Ectodermal cell (in vitro differentiated cells): Measurements from ENCODE around the gene UMOD. TPM values are rescaled to one million over a fixed set of nuclear protein-coding genes. Genes with fewer than 3 reads are reported as not detected.

ENCODE experiments used
- H3K27ac ChIP-seq: 2 replicates; pipeline ENCODE4 v1.7.0; 2013; ENCODE audit warnings: mild to moderate bottlenecking, low read depth, low read length; ENCODE audit not compliant: insufficient read depth, poor library complexity, severe bottlenecking
- H3K27me3 ChIP-seq: 2 replicates; pipeline ENCODE4 v1.7.0; 2013; ENCODE audit warnings: mild to moderate bottlenecking, low read length; ENCODE audit not compliant: insufficient read depth, control insufficient read depth, poor library complexity, severe bottlenecking
- H3K36me3 ChIP-seq: one replicate; pipeline ENCODE4 v1.7.0; 2013; ENCODE audit warnings: low read length; ENCODE audit not compliant: control insufficient read depth, insufficient read depth
- H3K4me1 ChIP-seq: one replicate; pipeline ENCODE4 v1.7.0; 2013; ENCODE audit warnings: low read length; ENCODE audit not compliant: control insufficient read depth, insufficient read depth
- H3K4me3 ChIP-seq: 2 replicates; pipeline ENCODE4 v1.7.0; 2013; ENCODE audit warnings: low read depth, low read length, control low read depth; ENCODE audit not compliant: insufficient read depth
- H3K9me3 ChIP-seq: 2 replicates; pipeline ENCODE4 v1.7.0; 2013; ENCODE audit warnings: mild to moderate bottlenecking, low read length, moderate library complexity; ENCODE audit not compliant: control insufficient read depth
- WGBS, 2 experiments: methylation state at CpG; one replicate each; pipeline ENCODE4 v1.1.7; 2013; ENCODE audit warnings: missing lambda C conversion rate in 2 of 2; 5-methylcytosine and 5-hydroxymethylcytosine counted together
- polyA plus RNA-seq, 4 experiments: library from polyadenylated mRNA; stranded (reverse); fragments of 50-300 nt; gene quantifications; one replicate each; pipeline ENCODE4 v1.2.3, GENCODE V29; 2013

UMOD gene
- polyA plus RNA-seq (2013, experiment 1 of 4): not detected
- polyA plus RNA-seq (2013, experiment 2 of 4): not detected
- not detected for polyA plus RNA-seq (2013, experiment 3 of 4)
- not detected for polyA plus RNA-seq (2013, experiment 4 of 4)

DNA sequence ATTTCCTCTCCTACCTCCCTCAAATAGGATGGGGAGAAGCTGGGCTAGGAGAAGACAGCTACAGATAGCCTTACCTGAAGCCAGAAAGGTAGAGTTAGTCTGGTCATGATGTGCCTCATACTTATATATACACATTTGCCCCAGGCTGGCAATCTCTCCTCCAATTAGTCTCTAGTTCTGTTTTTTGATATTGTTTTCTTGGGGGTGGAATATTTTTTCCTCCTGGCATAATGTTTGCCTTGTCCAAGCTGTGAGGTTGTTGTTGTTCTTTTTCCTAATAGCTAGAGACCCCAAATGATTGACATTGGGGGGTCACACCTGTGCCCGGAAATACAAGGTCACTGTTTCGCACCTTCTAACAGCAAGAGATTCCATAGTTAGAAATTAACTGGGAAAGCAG is at the start of gene UMOD:
UMOD (minus strand) TSS at position 101 of the 400 bp plus-strand sequence. CDS start 1,978 bp downstream, outside the sequence.
- no peaks in the 10 kb centered on the region for H3K36me3 ChIP-seq
- no peaks in the 10 kb centered on the region for H3K4me1 ChIP-seq
- no peaks in the 10 kb centered on the region for H3K9me3 ChIP-seq
- H3K27me3 ChIP-seq: no peaks in the 10 kb centered on the region
- no peak within 1 kb of the TSS for H3K27ac ChIP-seq
- WGBS, 2 experiments: 93 to 96% methylated on average over 2 of the region's 2 CpGs
- no peak within 1 kb of the TSS for H3K4me3 ChIP-seq

DNA sequence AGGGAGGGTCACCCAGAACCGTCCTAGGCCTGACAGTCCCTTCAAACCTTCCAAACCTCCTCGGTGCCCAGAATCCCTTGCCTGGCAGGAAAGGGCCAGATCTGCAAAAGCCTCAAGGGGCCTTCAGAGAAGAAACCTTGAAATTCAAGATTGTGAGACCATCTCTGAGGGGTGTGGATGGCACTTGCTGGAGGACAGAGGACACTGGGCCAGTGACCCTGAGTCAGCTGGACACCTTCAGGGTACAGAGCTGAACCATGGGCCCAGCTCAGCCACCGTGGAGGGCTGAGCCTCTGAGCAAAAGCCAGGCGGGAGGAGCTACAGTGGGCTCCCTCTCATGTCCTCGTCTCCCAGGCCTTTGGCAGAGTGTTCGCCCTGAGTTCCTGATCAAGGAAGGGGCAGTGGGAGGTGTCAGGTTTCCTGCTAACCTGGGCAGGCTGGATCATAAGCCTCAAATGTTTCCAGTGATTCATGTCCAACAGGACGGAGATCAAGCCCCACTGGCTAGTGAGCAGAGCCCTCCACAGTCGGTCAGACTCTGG is 49.0 kb upstream of the UMOD start:
- WGBS, 2 experiments: 85 to 87% methylated on average over 8 of the region's 8 CpGs
- H3K36me3 ChIP-seq: no peaks in the 10 kb centered on the region
- H3K27me3 ChIP-seq: no peaks in the 10 kb centered on the region
- H3K4me1 ChIP-seq: no peaks in the 10 kb centered on the region
- H3K9me3 ChIP-seq: no peaks in the 10 kb centered on the region
- no peak overlapping the region for H3K27ac ChIP-seq
- no peak overlapping the region for H3K4me3 ChIP-seq

DNA sequence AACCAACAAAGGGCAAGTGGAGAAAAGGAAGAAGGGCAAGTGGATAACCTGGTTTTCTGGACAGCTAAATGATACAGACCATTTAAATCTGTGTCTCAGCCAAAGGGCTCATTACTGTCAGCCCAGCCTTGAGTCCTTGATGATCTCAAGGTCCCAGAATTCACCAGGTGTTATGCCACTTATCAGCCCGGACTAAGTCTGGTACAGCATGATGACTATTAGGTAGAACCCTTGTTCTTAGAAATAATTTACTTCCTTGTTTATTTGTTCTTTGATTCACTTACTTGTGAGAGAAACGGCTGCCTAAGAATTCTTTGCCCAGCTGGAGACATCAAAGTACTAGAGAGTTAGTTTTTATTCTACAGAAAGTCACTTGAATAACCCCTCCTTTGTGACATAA is 48.6 kb upstream of the UMOD start:
- H3K36me3 ChIP-seq: no peaks in the 10 kb centered on the region
- 93 to 94% methylated on average over 2 of the region's 2 CpGs for WGBS, 2 experiments
- H3K4me3 ChIP-seq: no peak overlapping the region

GRCh38 chr16:20399185-20399584 is 46.7 kb upstream of the UMOD start:
- H3K4me1 ChIP-seq: no peaks in the 10 kb centered on the region
- H3K36me3 ChIP-seq: no peaks in the 10 kb centered on the region
- no peaks in the 10 kb centered on the region for H3K9me3 ChIP-seq
- H3K4me3 ChIP-seq: no peak overlapping the region
- H3K27ac ChIP-seq: no peak overlapping the region
- no peaks in the 10 kb centered on the region for H3K27me3 ChIP-seq
- 82% methylated on average over 7 of the region's 7 CpGs for WGBS, 2 experiments

More for the DNA sequence above, 48.6 kb upstream of the UMOD start:
- no peaks in the 10 kb centered on the region for H3K9me3 ChIP-seq
- H3K27me3 ChIP-seq: no peaks in the 10 kb centered on the region
- H3K4me1 ChIP-seq: no peaks in the 10 kb centered on the region
- no peak overlapping the region for H3K27ac ChIP-seq

GRCh38 chr16:20398603-20399002 is 46.1 kb upstream of the UMOD start:
- WGBS, 2 experiments: 91 to 92% methylated on average over 3 of the region's 3 CpGs
- H3K36me3 ChIP-seq: no peaks in the 10 kb centered on the region
- H3K4me1 ChIP-seq: no peaks in the 10 kb centered on the region
- no peaks in the 10 kb centered on the region for H3K9me3 ChIP-seq
- no peaks in the 10 kb centered on the region for H3K27me3 ChIP-seq
- no peak overlapping the region for H3K4me3 ChIP-seq
- no peak overlapping the region for H3K27ac ChIP-seq

DNA sequence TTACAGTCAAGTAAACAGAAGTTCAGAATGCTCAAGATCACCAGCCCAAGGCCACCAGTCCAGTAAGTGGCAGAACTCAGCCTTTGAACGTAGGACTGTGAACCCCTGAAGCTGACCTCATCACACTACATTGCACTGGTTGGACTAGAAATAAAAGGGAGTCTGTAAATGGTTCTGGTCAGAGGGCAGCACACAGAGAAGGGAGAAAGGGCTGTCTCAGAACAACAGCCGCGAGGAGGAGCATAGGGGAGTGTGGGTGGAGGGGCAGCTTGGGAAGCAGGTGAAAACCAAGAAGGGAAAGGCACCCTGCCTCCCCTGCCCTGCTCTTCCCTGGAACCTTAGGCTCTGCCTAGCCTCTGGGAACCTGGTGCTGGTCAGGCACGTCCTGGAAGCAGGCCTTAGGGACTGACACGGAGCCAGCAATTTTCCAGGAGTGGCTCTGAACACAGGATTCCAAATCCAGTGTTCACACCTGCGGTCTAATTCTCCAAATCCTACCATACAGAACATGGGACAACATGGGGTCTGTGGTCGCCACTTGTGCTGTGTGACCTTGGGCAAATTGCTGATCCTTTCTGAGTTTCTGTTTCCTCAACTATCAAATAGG is 45.1 kb upstream of the UMOD start:
- H3K27ac ChIP-seq: no peak overlapping the region
- no peak overlapping the region for H3K4me3 ChIP-seq
- no peaks in the 10 kb centered on the region for H3K27me3 ChIP-seq
- WGBS, 2 experiments: 88 to 92% methylated on average over 7 of the region's 7 CpGs
- no peaks in the 10 kb centered on the region for H3K36me3 ChIP-seq
- no peaks in the 10 kb centered on the region for H3K4me1 ChIP-seq
- H3K9me3 ChIP-seq: no peaks in the 10 kb centered on the region

GRCh38 chr16:20396846-20397467 is 44.4 kb upstream of the UMOD start:
- Histone ChIP-seq H3K9me3 (no peaks in the 10 kb centered on the region), H3K27me3 (no peaks in the 10 kb centered on the region), H3K27ac (no peak overlapping the region), H3K4me1 (no peaks in the 10 kb centered on the region), H3K4me3 (no peak overlapping the region), H3K36me3 (no peaks in the 10 kb centered on the region)
- WGBS, 2 experiments: 98 to 99% methylated on average over 6 to 7 of the region's 7 CpGs

DNA sequence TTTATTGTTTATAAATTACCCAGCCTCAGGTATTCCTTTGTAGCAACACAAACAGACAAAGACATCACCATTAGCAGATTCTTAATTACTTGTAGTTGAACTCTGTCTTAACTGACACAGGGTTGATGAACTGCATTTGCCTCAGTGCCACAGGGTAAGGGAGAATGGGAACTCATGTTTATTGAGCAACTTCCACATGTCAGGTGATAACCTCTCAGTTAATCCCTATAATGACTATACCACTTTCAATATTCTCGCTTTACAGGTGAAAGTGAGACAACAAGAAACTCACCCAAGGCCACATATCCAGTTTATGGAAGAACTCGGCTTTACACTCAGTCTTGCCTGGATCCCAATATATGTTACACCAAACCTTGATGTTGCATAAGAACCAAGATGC is 43.4 kb upstream of the UMOD start:
- Histone ChIP-seq H3K27me3 (no peaks in the 10 kb centered on the region), H3K4me1 (no peaks in the 10 kb centered on the region), H3K36me3 (no peaks in the 10 kb centered on the region), H3K9me3 (no peaks in the 10 kb centered on the region), H3K27ac (no peak overlapping the region), H3K4me3 (no peak overlapping the region)
- 96 to 97% methylated on average over 2 of the region's 2 CpGs for WGBS, 2 experiments

- Histone ChIP-seq H3K27ac (no peak overlapping the region), H3K9me3 (no peaks in the 10 kb centered on the region), H3K27me3 (no peaks in the 10 kb centered on the region), H3K4me3 (no peak overlapping the region), H3K4me1 (no peaks in the 10 kb centered on the region), H3K36me3 (no peaks in the 10 kb centered on the region)
- 80 to 83% methylated on average over 2 of the region's 2 CpGs for WGBS, 2 experiments
These were observed 41.5 kb upstream of the UMOD start for GRCh38 chr16:20393801-20394577.

DNA sequence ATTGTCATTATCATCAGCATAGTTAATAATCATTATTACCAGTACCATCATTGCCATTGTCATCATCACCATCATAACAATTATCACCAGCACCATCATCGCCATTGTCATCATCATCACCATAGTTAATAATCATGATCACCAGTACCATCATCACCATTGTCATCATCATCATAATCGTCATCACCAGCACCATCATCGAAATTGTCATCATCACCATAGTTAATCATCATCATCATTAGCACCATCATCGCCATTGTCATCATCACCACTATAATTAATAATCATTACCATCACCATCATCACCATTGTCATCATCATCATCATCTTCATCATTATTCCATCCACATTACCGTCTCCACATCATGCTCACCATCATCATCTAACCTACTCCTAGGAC is 38.5 kb upstream of the UMOD start:
- Histone ChIP-seq H3K36me3 (no peaks in the 10 kb centered on the region), H3K4me1 (no peaks in the 10 kb centered on the region), H3K27ac (no peak overlapping the region), H3K4me3 (no peak overlapping the region), H3K27me3 (no peaks in the 10 kb centered on the region), H3K9me3 (no peaks in the 10 kb centered on the region)
- 88 to 91% methylated on average over 5 of the region's 5 CpGs for WGBS, 2 experiments
